Measurements from ENCODE around the gene B3GNT3. TPM values are rescaled to one million over a fixed set of nuclear protein-coding genes. Genes with fewer than 3 reads are reported as not detected.

The B3GNT3 gene
- total and polyA plus RNA-seq, 2 of the 13 experiments (the other 11 are each of a cell fraction or from before 2014, with no cell fraction given): 0.86 to 4.0 TPM

DNA sequence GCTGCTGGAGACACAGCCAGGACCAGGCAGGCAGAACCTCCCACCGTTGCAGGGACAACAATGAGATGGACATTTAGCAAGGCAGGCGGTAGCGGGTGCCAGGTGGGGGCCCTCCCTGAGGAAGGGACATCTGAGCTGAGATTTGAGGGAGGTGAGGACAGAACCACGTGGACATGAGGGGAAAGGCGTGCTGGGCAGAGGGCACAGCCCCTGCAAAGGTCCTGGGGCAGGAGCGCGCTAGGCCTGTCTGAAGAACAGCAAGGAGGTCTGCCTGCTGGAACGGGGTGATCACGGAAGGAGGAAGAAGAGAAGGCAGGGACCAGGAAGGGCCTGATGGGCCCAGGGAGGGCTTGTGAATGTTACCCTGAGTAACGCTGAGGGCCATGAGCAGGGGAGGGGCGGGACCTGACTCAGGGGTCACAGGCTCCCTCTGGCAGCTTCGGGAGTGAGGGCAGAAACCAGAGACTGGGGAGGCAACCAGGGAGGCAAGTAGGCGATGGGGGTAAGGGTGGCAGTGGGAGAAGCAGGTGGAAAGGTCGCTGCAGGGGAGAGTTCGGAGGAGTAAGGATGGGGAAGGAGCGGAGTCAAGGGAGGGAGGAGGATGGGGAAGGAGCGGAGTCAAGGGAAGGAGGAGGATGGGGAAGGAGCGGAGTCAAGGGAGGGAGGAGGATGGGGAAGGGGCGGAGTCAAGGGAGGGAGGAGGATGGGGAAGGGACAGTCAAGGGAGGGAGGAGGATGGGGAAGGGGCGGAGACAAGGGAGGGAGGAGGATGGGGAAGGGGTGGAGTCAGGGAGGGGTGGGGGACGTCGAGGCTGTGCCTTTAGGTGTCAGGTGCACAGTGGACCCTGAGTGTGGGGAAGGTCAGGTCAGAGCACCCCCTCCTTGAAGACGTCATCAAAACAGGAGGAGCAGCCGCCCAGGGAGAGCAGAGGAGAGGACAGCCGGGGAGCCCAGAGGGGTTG, 15.7 kb upstream of the B3GNT3 start (continued):
- TF ChIP-seq, protein P1, sequence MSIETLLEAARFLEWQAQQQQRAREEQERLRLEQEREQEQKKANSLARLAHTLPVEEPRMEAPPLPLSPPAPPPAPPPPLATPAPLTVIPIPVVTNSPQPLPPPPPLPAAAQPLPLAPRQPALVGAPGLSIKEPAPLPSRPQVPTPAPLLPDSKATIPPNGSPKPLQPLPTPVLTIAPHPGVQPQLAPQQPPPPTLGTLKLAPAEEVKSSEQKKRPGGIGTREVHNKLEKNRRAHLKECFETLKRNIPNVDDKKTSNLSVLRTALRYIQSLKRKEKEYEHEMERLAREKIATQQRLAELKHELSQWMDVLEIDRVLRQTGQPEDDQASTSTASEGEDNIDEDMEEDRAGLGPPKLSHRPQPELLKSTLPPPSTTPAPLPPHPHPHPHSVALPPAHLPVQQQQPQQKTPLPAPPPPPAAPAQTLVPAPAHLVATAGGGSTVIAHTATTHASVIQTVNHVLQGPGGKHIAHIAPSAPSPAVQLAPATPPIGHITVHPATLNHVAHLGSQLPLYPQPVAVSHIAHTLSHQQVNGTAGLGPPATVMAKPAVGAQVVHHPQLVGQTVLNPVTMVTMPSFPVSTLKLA (IDR thresholded peaks at IDR 0.05): peak; percentile 31; the same call in 1 of the 2 replicates
- TF ChIP-seq ZNF790 (CRISPR knock-in tag; IDR thresholded peaks at IDR 0.05; ENCODE audit: borderline replicate concordance) (no peak), ZNF703 (CRISPR knock-in tag; IDR thresholded peaks at IDR 0.05; ENCODE audit: borderline replicate concordance) (0 out of 2 replicates have a peak, but pooled peaks have one; percentile 8), NR2F2 (IDR thresholded peaks at IDR 0.05; ENCODE audit: borderline replicate concordance, low read depth) (no peak), ZNF781 (CRISPR knock-in tag; IDR thresholded peaks at IDR 0.05; ENCODE audit: borderline replicate concordance, not compliant biosample characterization) (no peak)

DNA sequence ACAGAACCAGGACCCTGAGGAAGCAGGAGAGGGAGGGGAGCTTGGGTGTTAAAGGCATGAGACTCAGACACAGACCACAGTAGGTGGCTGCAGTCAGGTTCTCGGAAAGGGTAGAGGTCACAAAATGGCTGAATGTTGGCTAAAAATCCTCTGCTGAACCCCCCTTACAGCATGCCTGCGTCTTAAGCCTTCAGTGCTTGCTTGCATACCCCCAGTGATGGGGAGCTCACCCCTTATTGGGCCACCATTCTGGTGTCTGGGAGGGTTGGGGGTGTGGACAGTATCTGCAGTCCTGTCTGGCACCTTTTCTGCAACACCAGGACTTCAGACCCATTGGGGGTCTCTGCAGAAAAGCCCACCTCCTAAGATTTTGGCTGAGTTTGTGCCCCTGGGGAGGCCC, 14.2 kb upstream of the B3GNT3 start:
- DNase-seq (ENCODE audit: low spot score) (no peak), FAIRE-seq (no peak), ATAC-seq (no peak)
- no peaks in the 10 kb centered on the region for H3K9me3 ChIP-seq (ENCODE audit: low read length)
- no peak overlapping the region for H3K9ac ChIP-seq (ENCODE audit: insufficient read depth, low read depth, low read length)
- BruUV-seq (replicated peaks): no TSS peak
- H3K4me3 ChIP-seq (replicated peaks in 1 of 3; ENCODE audit: insufficient read depth in 1 of 3, low read depth in 2 of 3, low read length in 3 of 3): no peak overlapping the region
- intact Hi-C loops (cut with micrococcal nuclease; ENCODE audit: unreplicated experiment): no loop called here
- no peak overlapping the region for H3K4me2 ChIP-seq (ENCODE audit: low read depth, low read length)
- H3K27me3 ChIP-seq (ENCODE audit: control insufficient read depth in 1 of 2, insufficient read depth in 2 of 2, low read length in 2 of 2): no peaks in the 10 kb centered on the region
- H3K79me2 ChIP-seq (ENCODE audit: insufficient read depth, low read length): no peaks in the 10 kb centered on the region
- 0 out of 5 replicates have a peak, but pooled peaks cover 0 to 4% of the 10 kb centered on the region in 2 experiments for H3K36me3 ChIP-seq (replicated peaks in 1 of 2; ENCODE audit: control insufficient read depth in 1 of 2, insufficient read depth in 2 of 2, low read length in 2 of 2)
- H2AFZ ChIP-seq (ENCODE audit: low read length): no peak overlapping the region
- CTCF ChIA-PET (ENCODE audit: low intra/inter-chr PET ratio, low total read pairs): no interaction called here
- no peak overlapping the region for H3K27ac ChIP-seq (ENCODE audit: extremely low read length, insufficient read depth, low read length)
- 100% methylated on average over 1 of the region's 2 CpGs for WGBS (ENCODE audit: low lambda C conversion rate)
- POLR2A ChIA-PET: no interaction called here
- no peaks in the 10 kb centered on the region for H4K20me1 ChIP-seq (ENCODE audit: insufficient read depth, low read length)
- H3K4me1 ChIP-seq (ENCODE audit: insufficient read depth, low read length): peaks cover 8% of the 10 kb centered on the region; the same call in 1 of the 2 replicates
- in situ Hi-C loops (cut with HindIII; ENCODE audit: extremely low pct_ligation_motif_present, low pct_unique_long_range_greater_than_20kb): no loop called here
- TF ChIP-seq ZNF20 (CRISPR knock-in tag; IDR thresholded peaks at IDR 0.05) (no peak), REPIN1 (CRISPR knock-in tag; IDR thresholded peaks at IDR 0.05; ENCODE audit: borderline replicate concordance, low read depth) (no peak), PHF21A (CRISPR knock-in tag; IDR thresholded peaks at IDR 0.05) (no peak), SATB2 (CRISPR knock-in tag; IDR thresholded peaks at IDR 0.05) (no peak), TOPORS (CRISPR knock-in tag; IDR thresholded peaks at IDR 0.05) (no peak), ZNF460 (CRISPR knock-in tag; IDR thresholded peaks at IDR 0.05; ENCODE audit: borderline replicate concordance) (no peak), ZNF383 (CRISPR knock-in tag; IDR thresholded peaks at IDR 0.05; ENCODE audit: borderline replicate concordance) (no peak), ZZZ3 (CRISPR knock-in tag; IDR thresholded peaks at IDR 0.05; ENCODE audit: borderline replicate concordance) (no peak), SMARCE1 (IDR thresholded peaks at IDR 0.05; ENCODE audit: borderline replicate concordance) (no peak), GATAD2A (CRISPR knock-in tag; IDR thresholded peaks at IDR 0.05) (no peak)
- TF ChIP-seq, protein P2, sequence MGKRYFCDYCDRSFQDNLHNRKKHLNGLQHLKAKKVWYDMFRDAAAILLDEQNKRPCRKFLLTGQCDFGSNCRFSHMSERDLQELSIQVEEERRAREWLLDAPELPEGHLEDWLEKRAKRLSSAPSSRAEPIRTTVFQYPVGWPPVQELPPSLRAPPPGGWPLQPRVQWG (CRISPR knock-in tag; IDR thresholded peaks at IDR 0.05; ENCODE audit: borderline replicate concordance, low read depth): no peak
- TF ChIP-seq, protein P3, sequence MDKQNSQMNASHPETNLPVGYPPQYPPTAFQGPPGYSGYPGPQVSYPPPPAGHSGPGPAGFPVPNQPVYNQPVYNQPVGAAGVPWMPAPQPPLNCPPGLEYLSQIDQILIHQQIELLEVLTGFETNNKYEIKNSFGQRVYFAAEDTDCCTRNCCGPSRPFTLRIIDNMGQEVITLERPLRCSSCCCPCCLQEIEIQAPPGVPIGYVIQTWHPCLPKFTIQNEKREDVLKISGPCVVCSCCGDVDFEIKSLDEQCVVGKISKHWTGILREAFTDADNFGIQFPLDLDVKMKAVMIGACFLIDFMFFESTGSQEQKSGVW (CRISPR knock-in tag; IDR thresholded peaks at IDR 0.05; ENCODE audit: borderline replicate concordance): no peak
- TF ChIP-seq, protein P4, sequence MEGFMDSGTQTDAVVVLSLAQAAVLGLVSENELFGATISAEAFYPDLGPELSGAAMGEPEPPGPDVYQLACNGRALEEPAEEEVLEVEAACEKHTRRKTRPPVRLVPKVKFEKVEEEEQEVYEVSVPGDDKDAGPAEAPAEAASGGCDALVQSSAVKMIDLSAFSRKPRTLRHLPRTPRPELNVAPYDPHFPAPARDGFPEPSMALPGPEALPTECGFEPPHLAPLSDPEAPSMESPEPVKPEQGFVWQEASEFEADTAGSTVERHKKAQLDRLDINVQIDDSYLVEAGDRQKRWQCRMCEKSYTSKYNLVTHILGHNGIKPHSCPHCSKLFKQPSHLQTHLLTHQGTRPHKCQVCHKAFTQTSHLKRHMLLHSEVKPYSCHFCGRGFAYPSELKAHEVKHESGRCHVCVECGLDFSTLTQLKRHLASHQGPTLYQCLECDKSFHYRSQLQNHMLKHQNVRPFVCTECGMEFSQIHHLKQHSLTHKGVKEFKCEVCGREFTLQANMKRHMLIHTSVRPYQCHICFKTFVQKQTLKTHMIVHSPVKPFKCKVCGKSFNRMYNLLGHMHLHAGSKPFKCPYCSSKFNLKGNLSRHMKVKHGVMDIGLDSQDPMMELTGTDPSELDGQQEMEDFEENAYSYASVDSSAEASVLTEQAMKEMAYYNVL (CRISPR knock-in tag; IDR thresholded peaks at IDR 0.05; ENCODE audit: borderline replicate concordance): no peak

Data from HepG2 (cell line).